Measurements from ENCODE around the gene TSC2. TPM values are rescaled to one million over a fixed set of nuclear protein-coding genes. Genes with fewer than 3 reads are reported as not detected.

TSC2 gene
- total and polyA plus RNA-seq, 2 of the 13 experiments (the other 11 are each of a cell fraction or from before 2014, with no cell fraction given) = 19.6 to 40.4 TPM

DNA sequence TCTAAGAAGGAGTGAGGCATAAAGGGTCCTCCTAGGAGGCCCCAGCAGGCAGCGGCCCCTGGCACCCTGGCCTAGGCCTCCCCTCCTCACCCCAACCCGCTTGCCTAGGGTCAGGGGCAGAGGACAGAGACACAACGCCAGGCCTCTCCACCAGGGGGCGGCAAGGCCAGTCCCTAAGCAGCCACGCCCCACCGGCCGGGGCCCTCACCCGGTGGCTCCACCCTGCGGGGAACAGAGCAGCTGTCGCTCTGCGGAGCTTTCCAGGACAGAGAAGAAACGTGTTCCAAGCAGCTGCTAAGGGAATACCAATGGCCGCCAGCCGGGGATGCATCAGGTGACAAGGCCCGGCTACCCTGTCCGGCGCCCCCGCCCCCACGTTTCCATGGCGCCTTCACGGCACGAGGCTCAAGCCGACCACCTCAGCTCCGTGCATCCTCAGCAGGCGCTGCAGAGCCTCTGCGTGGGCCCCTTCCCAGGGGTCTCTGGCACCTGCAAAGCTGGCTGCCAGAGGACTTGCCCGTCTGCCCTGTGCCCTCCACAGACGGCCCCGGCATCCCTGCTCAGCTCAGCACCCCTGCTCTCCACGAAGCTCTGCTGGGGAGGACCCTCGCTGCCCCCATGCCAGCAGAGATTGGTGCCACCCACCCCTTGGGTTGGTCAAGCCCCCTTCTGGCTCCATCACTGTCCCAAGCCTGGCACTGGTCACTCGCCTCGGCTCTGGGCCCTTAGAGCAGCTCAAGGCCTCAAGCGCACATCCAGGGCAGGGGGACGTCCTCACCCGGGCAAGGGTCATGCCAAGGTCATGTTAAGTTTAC lies 43.8 kb upstream of the TSC2 start (continued):
- TF ChIP-seq ZNF263 (CRISPR knock-in tag; IDR thresholded peaks at IDR 0.05) (no peak), MEF2D (CRISPR knock-in tag; IDR thresholded peaks at IDR 0.05) (0 out of 2 replicates have a peak, but pooled peaks have one; percentile 35), BCL6 (CRISPR knock-in tag; IDR thresholded peaks at IDR 0.05) (peak; percentile 81), RARG (CRISPR knock-in tag; IDR thresholded peaks at IDR 0.05; ENCODE audit: low read depth) (no peak), ZBTB25 (CRISPR knock-in tag; IDR thresholded peaks at IDR 0.05) (peak; percentile 63; the same call in 1 of the 2 replicates), PHF5A (CRISPR knock-in tag; IDR thresholded peaks at IDR 0.05; ENCODE audit: low read depth, unreplicated experiment) (no peak), TFAP4 (IDR thresholded peaks at IDR 0.05; ENCODE audit: borderline replicate concordance, low read depth) (peak; percentile 91), SYNCRIP (IDR thresholded peaks at IDR 0.05; ENCODE audit: insufficient read depth, low read depth, low read length) (no peak), SP2 (CRISPR knock-in tag; IDR thresholded peaks at IDR 0.05) (no peak), POGK (CRISPR knock-in tag; conservative IDR thresholded peaks at IDR 0.05) (no peak), ZNF382 (CRISPR knock-in tag; IDR thresholded peaks at IDR 0.05; ENCODE audit: borderline replicate concordance) (no peak), ZNF335 (CRISPR knock-in tag; IDR thresholded peaks at IDR 0.05) (0 out of 2 replicates have a peak, but pooled peaks have one; percentile 29), MIER2 (CRISPR knock-in tag; IDR thresholded peaks at IDR 0.05) (no peak), ZNF329 (CRISPR knock-in tag; IDR thresholded peaks at IDR 0.05; ENCODE audit: low read depth) (no peak), SPEN (CRISPR knock-in tag; IDR thresholded peaks at IDR 0.05; ENCODE audit: low read depth) (peak; percentile 49; the same call in 1 of the 2 replicates), SMC3 (IDR thresholded peaks at IDR 0.05; ENCODE audit: low read length) (peak; percentile 48; the same call in 1 of the 2 replicates), ZFP62 (CRISPR knock-in tag; IDR thresholded peaks at IDR 0.05) (no peak), CCDC6 (CRISPR knock-in tag; IDR thresholded peaks at IDR 0.05) (no peak), TCF7 (IDR thresholded peaks at IDR 0.05; ENCODE audit: low read depth) (no peak)
- TF ChIP-seq, protein P1, sequence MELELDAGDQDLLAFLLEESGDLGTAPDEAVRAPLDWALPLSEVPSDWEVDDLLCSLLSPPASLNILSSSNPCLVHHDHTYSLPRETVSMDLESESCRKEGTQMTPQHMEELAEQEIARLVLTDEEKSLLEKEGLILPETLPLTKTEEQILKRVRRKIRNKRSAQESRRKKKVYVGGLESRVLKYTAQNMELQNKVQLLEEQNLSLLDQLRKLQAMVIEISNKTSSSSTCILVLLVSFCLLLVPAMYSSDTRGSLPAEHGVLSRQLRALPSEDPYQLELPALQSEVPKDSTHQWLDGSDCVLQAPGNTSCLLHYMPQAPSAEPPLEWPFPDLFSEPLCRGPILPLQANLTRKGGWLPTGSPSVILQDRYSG (CRISPR knock-in tag; IDR thresholded peaks at IDR 0.05) = no peak
